Natural killer cell (primary cell): ENCODE data around the gene SLC6A11. TPM values are rescaled to one million over a fixed set of nuclear protein-coding genes. Genes with fewer than 3 reads are reported as not detected.

Experiments used
- ATAC-seq, 3 donors: fragments of 150-1000 bp in 2 of 3; fragments of 200-7000 bp in 1 of 3; cut with Tn5 transposase; 1 replicate in 1 of 3; 2 replicates in 2 of 3; pipeline ENCODE4 v1.10.0; 2021; ENCODE audit warnings: mild to moderate bottlenecking in 2 of 3, moderate library complexity in 2 of 3
- DNase-seq, 2 donors: peaks; one replicate each; pipeline versions ENCODE4 v3.0.0 to v3.0.0-alpha.2; 2013 to 2021; ENCODE audit warnings: mixed read lengths in 1 of 2
- H3K27ac ChIP-seq: one replicate; pipeline ENCODE4 v1.5.1; 2013; ENCODE audit warnings: mild to moderate bottlenecking, low read length
- H3K27me3 ChIP-seq: one replicate; pipeline ENCODE4 v1.6.1; 2013; ENCODE audit warnings: low read length; ENCODE audit not compliant: control insufficient read depth, insufficient read depth
- H3K36me3 ChIP-seq: one replicate; pipeline ENCODE4 v1.6.1; 2013; ENCODE audit warnings: low read length; ENCODE audit not compliant: control insufficient read depth, insufficient read depth
- H3K4me1 ChIP-seq: one replicate; pipeline ENCODE4 v1.6.1; 2013; ENCODE audit warnings: low read length; ENCODE audit not compliant: control insufficient read depth, insufficient read depth
- H3K4me3 ChIP-seq: one replicate; pipeline ENCODE4 v1.5.1; 2013; ENCODE audit warnings: low read length
- H3K9me3 ChIP-seq: one replicate; pipeline ENCODE4 v1.6.1; 2013; ENCODE audit warnings: low read length; ENCODE audit not compliant: control insufficient read depth, insufficient read depth
- H3K27ac Mint-ChIP-seq, 2 donors: one replicate each; pipeline ENCODE4 v1.8.0; 2022; ENCODE audit warnings: mild to moderate bottlenecking in 2 of 2, mixed read lengths in 2 of 2, moderate library complexity in 1 of 2
- H3K27me3 Mint-ChIP-seq, 2 donors: one replicate each; pipeline ENCODE4 v1.8.0; 2022; ENCODE audit warnings: low read depth in 2 of 2, mixed read lengths in 2 of 2
- H3K36me3 Mint-ChIP-seq: one replicate; pipeline ENCODE4 v1.8.0; 2022; ENCODE audit warnings: mixed read lengths
- H3K4me1 Mint-ChIP-seq, 2 donors: one replicate each; pipeline ENCODE4 v1.8.0; 2022; ENCODE audit warnings: mixed read lengths in 2 of 2
- H3K4me3 Mint-ChIP-seq: one replicate; pipeline ENCODE4 v1.8.0; 2022; ENCODE audit warnings: mild to moderate bottlenecking, moderate library complexity, mixed read lengths
- H3K9me3 Mint-ChIP-seq, 2 donors: one replicate each; pipeline ENCODE4 v1.8.0; 2022; ENCODE audit warnings: mixed read lengths in 2 of 2
- WGBS: methylation state at CpG from one replicate; pipeline ENCODE4 v1.1.7; 2013; ENCODE audit warnings: missing lambda C conversion rate; ENCODE audit not compliant: insufficient coverage; 5-methylcytosine and 5-hydroxymethylcytosine counted together
- intact Hi-C: fragments of 100-400 bp; cut with micrococcal nuclease; formaldehyde crosslinking; loops from one replicate; pipeline ENCODE4 v1.14.2; 2022
- total RNA-seq, 4 donors: library from RNA; stranded (reverse); fragments of 120-200 nt in 1 of 4; gene quantifications; one replicate each; pipeline versions ENCODE4 v1.2.3 to v1.2.4, GENCODE V29; 2013 to 2022
- TF ChIP-seq, protein P1 (sequence below): fragments of 200-600 bp; IDR thresholded peaks from one replicate; pipeline ENCODE4 v1.8.0; 2022; ENCODE audit warnings: antibody characterized with exemption

SLC6A11 gene
- total RNA-seq, 3 donors from 2014 or later (not counting 1 experiment from before 2014, with no cell fraction given), result not detected

DNA sequence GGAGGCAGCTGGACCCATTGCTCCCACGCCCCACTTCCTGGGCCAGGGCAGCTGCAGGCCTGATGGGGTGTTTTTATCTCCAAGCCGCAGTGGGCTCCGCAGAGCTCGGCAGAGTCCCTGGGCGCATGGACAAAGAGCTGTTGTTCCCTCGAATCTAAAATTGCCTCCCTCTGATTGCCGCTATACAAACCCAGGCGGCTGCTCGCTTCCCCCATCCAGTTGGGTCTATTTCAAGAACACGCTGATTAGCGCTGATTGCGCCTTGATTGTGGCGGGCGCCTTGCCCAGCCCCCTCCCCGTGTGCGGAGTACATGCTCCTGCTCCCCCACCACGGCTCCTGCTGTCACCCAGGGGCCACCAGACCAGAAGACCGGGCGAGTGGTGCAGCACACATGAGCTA lies 133.2 kb downstream of the SLC6A11 start:
- TF ChIP-seq, protein P1, sequence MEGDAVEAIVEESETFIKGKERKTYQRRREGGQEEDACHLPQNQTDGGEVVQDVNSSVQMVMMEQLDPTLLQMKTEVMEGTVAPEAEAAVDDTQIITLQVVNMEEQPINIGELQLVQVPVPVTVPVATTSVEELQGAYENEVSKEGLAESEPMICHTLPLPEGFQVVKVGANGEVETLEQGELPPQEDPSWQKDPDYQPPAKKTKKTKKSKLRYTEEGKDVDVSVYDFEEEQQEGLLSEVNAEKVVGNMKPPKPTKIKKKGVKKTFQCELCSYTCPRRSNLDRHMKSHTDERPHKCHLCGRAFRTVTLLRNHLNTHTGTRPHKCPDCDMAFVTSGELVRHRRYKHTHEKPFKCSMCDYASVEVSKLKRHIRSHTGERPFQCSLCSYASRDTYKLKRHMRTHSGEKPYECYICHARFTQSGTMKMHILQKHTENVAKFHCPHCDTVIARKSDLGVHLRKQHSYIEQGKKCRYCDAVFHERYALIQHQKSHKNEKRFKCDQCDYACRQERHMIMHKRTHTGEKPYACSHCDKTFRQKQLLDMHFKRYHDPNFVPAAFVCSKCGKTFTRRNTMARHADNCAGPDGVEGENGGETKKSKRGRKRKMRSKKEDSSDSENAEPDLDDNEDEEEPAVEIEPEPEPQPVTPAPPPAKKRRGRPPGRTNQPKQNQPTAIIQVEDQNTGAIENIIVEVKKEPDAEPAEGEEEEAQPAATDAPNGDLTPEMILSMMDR, result no peak
- no peak for DNase-seq
- H3K4me1 Mint-ChIP-seq, result no peaks in the 10 kb centered on the region
- ATAC-seq, result no peak
- Histone ChIP-seq H3K4me1 (no peaks in the 10 kb centered on the region), H3K27me3 (no peaks in the 10 kb centered on the region), H3K9me3 (no peaks in the 10 kb centered on the region), H3K36me3 (no peaks in the 10 kb centered on the region), H3K4me3 (no peak overlapping the region), H3K27ac (no peak overlapping the region)
- WGBS, result 86% methylated on average over 19 of the region's 19 CpGs
- intact Hi-C loops, result no loop called here
- H3K27me3 Mint-ChIP-seq, result peaks cover 0 to 11% of the 10 kb centered on the region in 2 donors
- no peak overlapping the region for H3K4me3 Mint-ChIP-seq
- H3K36me3 Mint-ChIP-seq, result no peaks in the 10 kb centered on the region
- no peaks in the 10 kb centered on the region for H3K9me3 Mint-ChIP-seq
- H3K27ac Mint-ChIP-seq, result no peak overlapping the region

DNA sequence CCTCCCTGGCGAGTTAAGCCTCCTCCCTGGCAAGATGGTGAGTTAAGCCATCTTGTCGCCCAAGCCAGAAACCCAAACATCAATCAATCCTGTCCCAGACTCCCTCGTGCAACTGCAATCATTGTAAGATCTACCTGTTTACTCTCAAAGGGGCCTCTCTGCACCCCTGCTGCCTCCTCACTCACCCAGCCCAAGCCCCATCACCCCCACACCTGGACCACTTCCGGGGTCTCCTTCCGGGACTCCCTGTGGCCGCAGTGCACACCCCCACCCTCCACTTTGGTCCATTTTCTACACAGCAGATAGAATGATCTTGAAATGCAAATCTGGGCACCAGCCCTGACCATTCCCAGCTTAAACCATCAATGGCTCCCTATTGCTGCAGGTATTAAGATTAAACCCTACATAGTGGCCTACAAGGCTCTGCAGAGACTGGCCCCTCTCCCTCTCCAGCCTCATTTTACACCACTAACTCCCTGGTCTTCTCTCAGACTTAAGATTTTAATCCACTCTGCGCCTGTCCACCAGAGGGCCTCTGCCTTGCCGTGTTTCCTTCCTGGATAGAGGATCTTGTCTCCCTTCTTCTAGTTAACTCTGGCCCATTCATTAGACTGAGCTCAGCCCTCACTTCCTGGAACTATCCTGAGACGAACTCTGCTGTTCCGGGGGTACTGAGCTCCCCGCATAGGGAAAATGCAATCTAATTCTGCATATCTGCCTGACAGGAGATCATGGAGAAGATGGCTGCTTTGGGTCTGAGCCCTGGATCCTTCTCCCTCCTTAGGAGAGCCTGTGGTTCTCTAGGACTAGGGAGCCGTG lies 134.7 kb downstream of the SLC6A11 start:
- TF ChIP-seq, protein P1, result no peak
- H3K27ac ChIP-seq, result no peak overlapping the region
- H3K36me3 ChIP-seq, result no peaks in the 10 kb centered on the region
- Mint-ChIP-seq H3K27me3 (peaks cover 4 to 10% of the 10 kb centered on the region in 2 donors), H3K4me1 (no peaks in the 10 kb centered on the region), H3K36me3 (no peaks in the 10 kb centered on the region), H3K27ac (no peak overlapping the region), H3K9me3 (no peaks in the 10 kb centered on the region), H3K4me3 (no peak overlapping the region)
- 56% methylated on average over 12 of the region's 12 CpGs for WGBS
- no peaks in the 10 kb centered on the region for H3K9me3 ChIP-seq
- no peak for DNase-seq
- no peak for ATAC-seq
- H3K4me1 ChIP-seq, result no peaks in the 10 kb centered on the region
- no peaks in the 10 kb centered on the region for H3K27me3 ChIP-seq
- intact Hi-C loops, result no loop called here
- no peak overlapping the region for H3K4me3 ChIP-seq

DNA sequence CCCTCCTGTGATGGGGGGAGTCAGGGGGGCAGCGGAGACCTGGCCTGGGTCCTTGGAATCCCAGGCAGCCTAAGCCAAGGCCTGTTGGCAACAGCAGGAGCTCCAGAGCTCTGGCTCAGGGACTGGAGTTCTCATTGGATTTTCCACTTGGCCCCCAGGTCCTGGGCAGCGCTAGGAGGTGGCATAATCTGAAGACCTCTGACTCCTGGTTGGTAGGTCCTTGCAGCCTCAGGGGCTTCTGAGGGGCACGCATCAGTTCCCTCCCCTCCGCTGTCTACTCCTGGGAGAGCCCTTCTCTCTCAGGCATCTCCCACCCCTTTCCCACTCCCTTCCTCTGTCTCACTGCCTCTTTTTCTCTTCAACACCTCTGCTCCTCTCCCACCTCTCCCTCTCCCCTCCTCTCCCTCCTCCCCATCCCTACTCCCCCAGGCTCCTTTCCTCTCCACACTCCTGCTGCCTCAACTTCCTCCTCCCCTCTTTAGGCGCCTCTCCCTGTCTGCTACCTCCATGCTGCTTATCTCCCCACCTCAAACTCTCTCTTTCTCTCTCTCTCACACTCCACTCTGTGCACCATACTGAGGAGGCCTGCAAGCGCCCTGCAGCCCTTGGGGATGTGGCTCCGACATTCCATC lies 135.4 kb downstream of the SLC6A11 start:
- DNase-seq (no peak), ATAC-seq (no peak)
- Histone ChIP-seq H3K27me3 (no peaks in the 10 kb centered on the region), H3K36me3 (no peaks in the 10 kb centered on the region), H3K9me3 (no peaks in the 10 kb centered on the region), H3K27ac (no peak overlapping the region), H3K4me1 (no peaks in the 10 kb centered on the region), H3K4me3 (no peak overlapping the region)
- intact Hi-C loops, result no loop called here
- no peaks in the 10 kb centered on the region for H3K4me1 Mint-ChIP-seq
- 74% methylated on average over 7 of the region's 7 CpGs for WGBS
- H3K27me3 Mint-ChIP-seq, result peaks cover 7 to 12% of the 10 kb centered on the region in 2 donors
- no peaks in the 10 kb centered on the region for H3K9me3 Mint-ChIP-seq
- H3K27ac Mint-ChIP-seq, result no peak overlapping the region
- no peaks in the 10 kb centered on the region for H3K36me3 Mint-ChIP-seq
- H3K4me3 Mint-ChIP-seq, result no peak overlapping the region
- TF ChIP-seq, protein P1, result no peak
